GM23338 (cell line): ENCODE data around the gene CD86. TPM values are rescaled to one million over a fixed set of nuclear protein-coding genes. Genes with fewer than 3 reads are reported as not detected.

Experiments
- ATAC-seq: fragments of 200-7000 bp; cut with Tn5 transposase; 3 replicates; pipeline ENCODE4 v1.9.1; 2020
- DNase-seq: peaks from one replicate; pipeline ENCODE4 v3.0.0-alpha.2; 2015; ENCODE audit warnings: low spot score
- H2AFZ ChIP-seq: fragments of 200-600 bp; sonication (generic); 2 replicates; pipeline ENCODE4 v1.8.0; 2016; ENCODE audit warnings: antibody characterized with exemption, mild to moderate bottlenecking, moderate library complexity
- H3F3A ChIP-seq: fragments of 200-600 bp; sonication (generic); replicated peaks from 2 replicates; pipeline ENCODE4 v1.8.0; 2017; ENCODE audit warnings: antibody characterized with exemption, mixed run types, low read depth
- H3K27ac ChIP-seq: fragments of 200-600 bp; sonication (generic); 2 replicates; pipeline ENCODE4 v1.6.1; 2016; ENCODE audit warnings: low read depth
- H3K27me3 ChIP-seq: fragments of 200-600 bp; sonication (generic); 2 replicates; pipeline ENCODE4 v1.8.0; 2016; ENCODE audit warnings: mild to moderate bottlenecking, mixed run types, moderate library complexity; ENCODE audit not compliant: insufficient read depth
- H3K36me3 ChIP-seq: fragments of 200-600 bp; sonication (generic); 2 replicates; pipeline ENCODE4 v1.8.0; 2016; ENCODE audit warnings: mild to moderate bottlenecking; ENCODE audit not compliant: insufficient read depth
- H3K4me1 ChIP-seq: fragments of 200-600 bp; sonication (generic); 2 replicates; pipeline ENCODE4 v1.8.0; 2016; ENCODE audit warnings: mild to moderate bottlenecking, moderate library complexity; ENCODE audit not compliant: insufficient read depth
- H3K4me2 ChIP-seq: fragments of 200-600 bp; sonication (generic); 2 replicates; pipeline ENCODE4 v1.7.1; 2017; ENCODE audit warnings: mixed run types
- H3K4me3 ChIP-seq: fragments of 200-600 bp; sonication (generic); 2 replicates; pipeline ENCODE4 v1.6.1; 2016; ENCODE audit warnings: mixed run types
- H3K79me2 ChIP-seq: fragments of 200-600 bp; sonication (generic); replicated peaks from 2 replicates; pipeline ENCODE4 v1.8.0; 2017; ENCODE audit warnings: mild to moderate bottlenecking; ENCODE audit not compliant: insufficient read depth
- H3K9me2 ChIP-seq: fragments of 200-600 bp; sonication (generic); 2 replicates; pipeline ENCODE4 v1.8.0; 2017; ENCODE audit not compliant: insufficient read depth
- H4K20me1 ChIP-seq: fragments of 200-600 bp; sonication (generic); replicated peaks from 2 replicates; pipeline ENCODE4 v1.8.0; 2017; ENCODE audit warnings: mild to moderate bottlenecking; ENCODE audit not compliant: insufficient read depth
- H3K27ac Mint-ChIP-seq: 2 replicates; pipeline ENCODE4 v1.8.0; 2020; ENCODE audit warnings: inconsistent platforms, mild to moderate bottlenecking, moderate library complexity, mixed read lengths
- H3K27me3 Mint-ChIP-seq: 3 replicates; pipeline ENCODE4 v1.8.0; 2022; ENCODE audit warnings: low read depth, mild to moderate bottlenecking, moderate library complexity, mixed read lengths, inconsistent platforms; ENCODE audit not compliant: insufficient read depth, poor library complexity
- H3K36me3 Mint-ChIP-seq: 3 replicates; pipeline ENCODE4 v1.8.0; 2021; ENCODE audit warnings: low read depth, mild to moderate bottlenecking, inconsistent platforms, moderate library complexity, mixed read lengths
- H3K4me1 Mint-ChIP-seq: 3 replicates; pipeline ENCODE4 v1.8.0; 2020; ENCODE audit warnings: mild to moderate bottlenecking, inconsistent platforms, mixed read lengths
- H3K4me3 Mint-ChIP-seq: 3 replicates; pipeline ENCODE4 v1.8.0; 2021; ENCODE audit warnings: moderate library complexity, mild to moderate bottlenecking, inconsistent platforms, mixed read lengths
- H3K9me3 Mint-ChIP-seq: 3 replicates; pipeline ENCODE4 v1.8.0; 2020; ENCODE audit warnings: moderate library complexity, mild to moderate bottlenecking, inconsistent platforms, mixed read lengths
- CREB1 ChIP-seq: fragments of 250-450 bp; sonication (Bioruptor Pico); IDR thresholded peaks from 2 replicates; pipeline ENCODE4 v1.5.0; 2020; ENCODE audit warnings: low read depth, mild to moderate bottlenecking, moderate library complexity
- EZH2 ChIP-seq: fragments of 200-600 bp; sonication (generic); IDR thresholded peaks from one replicate; pipeline ENCODE4 v1.8.0; 2017; ENCODE audit warnings: antibody characterized with exemption, mild to moderate bottlenecking, low read depth; ENCODE audit not compliant: unreplicated experiment
- EZH2phosphoT487 ChIP-seq: fragments of 200-600 bp; sonication (generic); IDR thresholded peaks from one replicate; pipeline ENCODE4 v1.8.1; 2018; ENCODE audit warnings: antibody characterized with exemption; ENCODE audit not compliant: unreplicated experiment
- JUNB ChIP-seq: IDR thresholded peaks from one replicate; pipeline ENCODE4 v1.6.1; 2016; ENCODE audit warnings: antibody characterized with exemption; ENCODE audit not compliant: unreplicated experiment
- NANOG ChIP-seq: IDR thresholded peaks from 2 replicates; pipeline ENCODE4 v1.6.1; 2016; ENCODE audit warnings: antibody characterized with exemption, borderline replicate concordance
- POLR2AphosphoS5 ChIP-seq: IDR thresholded peaks from 2 replicates; pipeline ENCODE4 v1.6.1; 2016; ENCODE audit warnings: antibody characterized with exemption, low read depth
- STAT1 ChIP-seq: IDR thresholded peaks from one replicate; pipeline ENCODE4 v1.6.1; 2016; ENCODE audit warnings: antibody characterized with exemption; ENCODE audit not compliant: unreplicated experiment
- ZNF114 ChIP-seq: fragments of 250-450 bp; sonication (Bioruptor Pico); IDR thresholded peaks from 2 replicates; pipeline ENCODE4 v1.5.0; 2020; ENCODE audit warnings: mild to moderate bottlenecking, moderate library complexity
- ZNF331 ChIP-seq: fragments of 250-450 bp; sonication (Bioruptor Pico); IDR thresholded peaks from 2 replicates; pipeline ENCODE4 v1.5.0; 2020; ENCODE audit warnings: low read depth, mild to moderate bottlenecking, moderate library complexity
- polyA plus RNA-seq: library from polyadenylated mRNA; unstranded; fragments of >200 nt; fragmentation: Nextera tagmentation; extraction: Ambion mirVana; gene quantifications from 2 replicates; pipeline ENCODE4 v1.2.1, GENCODE V29; 2016
- total RNA-seq: library from RNA; depleted of rRNA; stranded (reverse); fragments of >200 nt; shearing (Covaris generic); gene quantifications from 2 replicates; pipeline ENCODE4 v1.2.3, GENCODE V29; 2014
- TF ChIP-seq, protein P1 (sequence below), 2 experiments: fragments of 200-600 bp in 1 of 2; sonication (generic) in 1 of 2; conservative IDR thresholded peaks; 2 replicates each; pipeline versions ENCODE4 v1.5.1 to v1.6.1; 2016 to 2017; ENCODE audit warnings: antibody characterized with exemption in 2 of 2, low read depth in 2 of 2, mild to moderate bottlenecking in 2 of 2, moderate library complexity in 1 of 2
- TF ChIP-seq, protein P2 (sequence below): fragments of 250-450 bp; sonication (Bioruptor Pico); IDR thresholded peaks from 2 replicates; pipeline ENCODE4 v1.5.0; 2020; ENCODE audit warnings: mild to moderate bottlenecking, moderate library complexity
- TF ChIP-seq, protein P3 (sequence below): IDR thresholded peaks from 2 replicates; pipeline ENCODE4 v1.6.1; 2016; ENCODE audit warnings: antibody characterized with exemption
- TF ChIP-seq, protein P4 (sequence below): IDR thresholded peaks from one replicate; pipeline ENCODE4 v1.6.1; 2018; ENCODE audit warnings: antibody characterized with exemption; ENCODE audit not compliant: unreplicated experiment

The CD86 gene
- total and polyA plus RNA-seq, 2 experiments from 2014 or later = 0.97 TPM; not detected in 1

DNA sequence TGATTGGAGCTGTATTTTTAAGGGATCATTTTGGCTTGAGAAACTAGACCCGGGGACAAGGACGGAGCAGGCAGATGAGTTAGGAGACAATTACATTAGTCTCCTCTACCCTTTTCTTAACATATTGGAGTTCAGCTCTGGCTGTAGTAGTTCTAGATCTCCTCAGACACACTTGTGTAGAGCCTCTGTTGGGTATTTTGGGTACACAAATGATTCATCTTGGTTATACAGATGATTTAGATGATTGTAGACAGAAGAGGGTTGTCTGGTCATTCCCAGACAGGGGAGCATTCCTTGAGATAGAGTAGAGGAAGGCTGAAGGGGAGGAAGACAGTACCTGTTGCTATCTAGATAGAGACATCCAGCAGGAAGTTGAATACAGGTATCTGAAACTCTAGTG lies 43.4 kb downstream of the CD86 start:
- H3K4me1 ChIP-seq = no peaks in the 10 kb centered on the region
- H4K20me1 ChIP-seq = no peaks in the 10 kb centered on the region
- no peak overlapping the region for H3K4me3 Mint-ChIP-seq
- no peaks in the 10 kb centered on the region for H3F3A ChIP-seq
- no peaks in the 10 kb centered on the region for H3K79me2 ChIP-seq
- peaks cover 2% of the 10 kb centered on the region for H3K27me3 Mint-ChIP-seq
- no peak overlapping the region for H3K27ac Mint-ChIP-seq
- H3K9me3 Mint-ChIP-seq = no peaks in the 10 kb centered on the region
- H3K9me2 ChIP-seq = no peaks in the 10 kb centered on the region
- no peak overlapping the region for H3K4me2 ChIP-seq
- no peaks in the 10 kb centered on the region for H3K36me3 ChIP-seq
- no peak overlapping the region; the same call in 1 of the 2 replicates for H2AFZ ChIP-seq
- TF ChIP-seq, protein P1, sequence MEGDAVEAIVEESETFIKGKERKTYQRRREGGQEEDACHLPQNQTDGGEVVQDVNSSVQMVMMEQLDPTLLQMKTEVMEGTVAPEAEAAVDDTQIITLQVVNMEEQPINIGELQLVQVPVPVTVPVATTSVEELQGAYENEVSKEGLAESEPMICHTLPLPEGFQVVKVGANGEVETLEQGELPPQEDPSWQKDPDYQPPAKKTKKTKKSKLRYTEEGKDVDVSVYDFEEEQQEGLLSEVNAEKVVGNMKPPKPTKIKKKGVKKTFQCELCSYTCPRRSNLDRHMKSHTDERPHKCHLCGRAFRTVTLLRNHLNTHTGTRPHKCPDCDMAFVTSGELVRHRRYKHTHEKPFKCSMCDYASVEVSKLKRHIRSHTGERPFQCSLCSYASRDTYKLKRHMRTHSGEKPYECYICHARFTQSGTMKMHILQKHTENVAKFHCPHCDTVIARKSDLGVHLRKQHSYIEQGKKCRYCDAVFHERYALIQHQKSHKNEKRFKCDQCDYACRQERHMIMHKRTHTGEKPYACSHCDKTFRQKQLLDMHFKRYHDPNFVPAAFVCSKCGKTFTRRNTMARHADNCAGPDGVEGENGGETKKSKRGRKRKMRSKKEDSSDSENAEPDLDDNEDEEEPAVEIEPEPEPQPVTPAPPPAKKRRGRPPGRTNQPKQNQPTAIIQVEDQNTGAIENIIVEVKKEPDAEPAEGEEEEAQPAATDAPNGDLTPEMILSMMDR (conservative IDR thresholded peaks at IDR 0.05; ENCODE audit: low read depth in 2 of 2) = no peak
- TF ChIP-seq CREB1 (CRISPR knock-in tag) (no peak), EZH2 (no peak), ZNF331 (no peak), POLR2AphosphoS5 (no peak), NANOG (no peak), JUNB (no peak), STAT1 (no peak), ZNF114 (CRISPR knock-in tag) (no peak), EZH2phosphoT487 (no peak)
- TF ChIP-seq, protein P2, sequence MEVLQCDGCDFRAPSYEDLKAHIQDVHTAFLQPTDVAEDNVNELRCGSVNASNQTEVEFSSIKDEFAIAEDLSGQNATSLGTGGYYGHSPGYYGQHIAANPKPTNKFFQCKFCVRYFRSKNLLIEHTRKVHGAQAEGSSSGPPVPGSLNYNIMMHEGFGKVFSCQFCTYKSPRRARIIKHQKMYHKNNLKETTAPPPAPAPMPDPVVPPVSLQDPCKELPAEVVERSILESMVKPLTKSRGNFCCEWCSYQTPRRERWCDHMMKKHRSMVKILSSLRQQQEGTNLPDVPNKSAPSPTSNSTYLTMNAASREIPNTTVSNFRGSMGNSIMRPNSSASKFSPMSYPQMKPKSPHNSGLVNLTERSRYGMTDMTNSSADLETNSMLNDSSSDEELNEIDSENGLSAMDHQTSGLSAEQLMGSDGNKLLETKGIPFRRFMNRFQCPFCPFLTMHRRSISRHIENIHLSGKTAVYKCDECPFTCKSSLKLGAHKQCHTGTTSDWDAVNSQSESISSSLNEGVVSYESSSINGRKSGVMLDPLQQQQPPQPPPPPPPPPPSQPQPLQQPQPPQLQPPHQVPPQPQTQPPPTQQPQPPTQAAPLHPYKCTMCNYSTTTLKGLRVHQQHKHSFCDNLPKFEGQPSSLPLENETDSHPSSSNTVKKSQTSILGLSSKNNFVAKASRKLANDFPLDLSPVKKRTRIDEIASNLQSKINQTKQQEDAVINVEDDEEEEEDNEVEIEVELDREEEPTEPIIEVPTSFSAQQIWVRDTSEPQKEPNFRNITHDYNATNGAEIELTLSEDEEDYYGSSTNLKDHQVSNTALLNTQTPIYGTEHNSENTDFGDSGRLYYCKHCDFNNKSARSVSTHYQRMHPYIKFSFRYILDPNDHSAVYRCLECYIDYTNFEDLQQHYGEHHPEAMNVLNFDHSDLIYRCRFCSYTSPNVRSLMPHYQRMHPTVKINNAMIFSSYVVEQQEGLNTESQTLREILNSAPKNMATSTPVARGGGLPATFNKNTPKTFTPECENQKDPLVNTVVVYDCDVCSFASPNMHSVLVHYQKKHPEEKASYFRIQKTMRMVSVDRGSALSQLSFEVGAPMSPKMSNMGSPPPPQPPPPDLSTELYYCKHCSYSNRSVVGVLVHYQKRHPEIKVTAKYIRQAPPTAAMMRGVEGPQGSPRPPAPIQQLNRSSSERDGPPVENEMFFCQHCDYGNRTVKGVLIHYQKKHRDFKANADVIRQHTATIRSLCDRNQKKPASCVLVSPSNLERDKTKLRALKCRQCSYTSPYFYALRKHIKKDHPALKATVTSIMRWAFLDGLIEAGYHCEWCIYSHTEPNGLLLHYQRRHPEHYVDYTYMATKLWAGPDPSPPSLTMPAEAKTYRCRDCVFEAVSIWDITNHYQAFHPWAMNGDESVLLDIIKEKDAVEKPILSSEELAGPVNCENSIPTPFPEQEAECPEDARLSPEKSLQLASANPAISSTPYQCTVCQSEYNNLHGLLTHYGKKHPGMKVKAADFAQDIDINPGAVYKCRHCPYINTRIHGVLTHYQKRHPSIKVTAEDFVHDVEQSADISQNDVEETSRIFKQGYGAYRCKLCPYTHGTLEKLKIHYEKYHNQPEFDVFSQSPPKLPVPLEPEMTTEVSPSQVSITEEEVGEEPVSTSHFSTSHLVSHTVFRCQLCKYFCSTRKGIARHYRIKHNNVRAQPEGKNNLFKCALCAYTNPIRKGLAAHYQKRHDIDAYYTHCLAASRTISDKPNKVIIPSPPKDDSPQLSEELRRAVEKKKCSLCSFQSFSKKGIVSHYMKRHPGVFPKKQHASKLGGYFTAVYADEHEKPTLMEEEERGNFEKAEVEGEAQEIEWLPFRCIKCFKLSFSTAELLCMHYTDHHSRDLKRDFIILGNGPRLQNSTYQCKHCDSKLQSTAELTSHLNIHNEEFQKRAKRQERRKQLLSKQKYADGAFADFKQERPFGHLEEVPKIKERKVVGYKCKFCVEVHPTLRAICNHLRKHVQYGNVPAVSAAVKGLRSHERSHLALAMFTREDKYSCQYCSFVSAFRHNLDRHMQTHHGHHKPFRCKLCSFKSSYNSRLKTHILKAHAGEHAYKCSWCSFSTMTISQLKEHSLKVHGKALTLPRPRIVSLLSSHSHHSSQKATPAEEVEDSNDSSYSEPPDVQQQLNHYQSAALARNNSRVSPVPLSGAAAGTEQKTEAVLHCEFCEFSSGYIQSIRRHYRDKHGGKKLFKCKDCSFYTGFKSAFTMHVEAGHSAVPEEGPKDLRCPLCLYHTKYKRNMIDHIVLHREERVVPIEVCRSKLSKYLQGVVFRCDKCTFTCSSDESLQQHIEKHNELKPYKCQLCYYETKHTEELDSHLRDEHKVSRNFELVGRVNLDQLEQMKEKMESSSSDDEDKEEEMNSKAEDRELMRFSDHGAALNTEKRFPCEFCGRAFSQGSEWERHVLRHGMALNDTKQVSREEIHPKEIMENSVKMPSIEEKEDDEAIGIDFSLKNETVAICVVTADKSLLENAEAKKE (CRISPR knock-in tag) = no peak
- TF ChIP-seq, protein P3, sequence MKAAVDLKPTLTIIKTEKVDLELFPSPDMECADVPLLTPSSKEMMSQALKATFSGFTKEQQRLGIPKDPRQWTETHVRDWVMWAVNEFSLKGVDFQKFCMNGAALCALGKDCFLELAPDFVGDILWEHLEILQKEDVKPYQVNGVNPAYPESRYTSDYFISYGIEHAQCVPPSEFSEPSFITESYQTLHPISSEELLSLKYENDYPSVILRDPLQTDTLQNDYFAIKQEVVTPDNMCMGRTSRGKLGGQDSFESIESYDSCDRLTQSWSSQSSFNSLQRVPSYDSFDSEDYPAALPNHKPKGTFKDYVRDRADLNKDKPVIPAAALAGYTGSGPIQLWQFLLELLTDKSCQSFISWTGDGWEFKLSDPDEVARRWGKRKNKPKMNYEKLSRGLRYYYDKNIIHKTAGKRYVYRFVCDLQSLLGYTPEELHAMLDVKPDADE = no peak
- TF ChIP-seq, protein P4, sequence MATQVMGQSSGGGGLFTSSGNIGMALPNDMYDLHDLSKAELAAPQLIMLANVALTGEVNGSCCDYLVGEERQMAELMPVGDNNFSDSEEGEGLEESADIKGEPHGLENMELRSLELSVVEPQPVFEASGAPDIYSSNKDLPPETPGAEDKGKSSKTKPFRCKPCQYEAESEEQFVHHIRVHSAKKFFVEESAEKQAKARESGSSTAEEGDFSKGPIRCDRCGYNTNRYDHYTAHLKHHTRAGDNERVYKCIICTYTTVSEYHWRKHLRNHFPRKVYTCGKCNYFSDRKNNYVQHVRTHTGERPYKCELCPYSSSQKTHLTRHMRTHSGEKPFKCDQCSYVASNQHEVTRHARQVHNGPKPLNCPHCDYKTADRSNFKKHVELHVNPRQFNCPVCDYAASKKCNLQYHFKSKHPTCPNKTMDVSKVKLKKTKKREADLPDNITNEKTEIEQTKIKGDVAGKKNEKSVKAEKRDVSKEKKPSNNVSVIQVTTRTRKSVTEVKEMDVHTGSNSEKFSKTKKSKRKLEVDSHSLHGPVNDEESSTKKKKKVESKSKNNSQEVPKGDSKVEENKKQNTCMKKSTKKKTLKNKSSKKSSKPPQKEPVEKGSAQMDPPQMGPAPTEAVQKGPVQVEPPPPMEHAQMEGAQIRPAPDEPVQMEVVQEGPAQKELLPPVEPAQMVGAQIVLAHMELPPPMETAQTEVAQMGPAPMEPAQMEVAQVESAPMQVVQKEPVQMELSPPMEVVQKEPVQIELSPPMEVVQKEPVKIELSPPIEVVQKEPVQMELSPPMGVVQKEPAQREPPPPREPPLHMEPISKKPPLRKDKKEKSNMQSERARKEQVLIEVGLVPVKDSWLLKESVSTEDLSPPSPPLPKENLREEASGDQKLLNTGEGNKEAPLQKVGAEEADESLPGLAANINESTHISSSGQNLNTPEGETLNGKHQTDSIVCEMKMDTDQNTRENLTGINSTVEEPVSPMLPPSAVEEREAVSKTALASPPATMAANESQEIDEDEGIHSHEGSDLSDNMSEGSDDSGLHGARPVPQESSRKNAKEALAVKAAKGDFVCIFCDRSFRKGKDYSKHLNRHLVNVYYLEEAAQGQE = no peak
- no peaks in the 10 kb centered on the region for H3K27me3 ChIP-seq
- H3K36me3 Mint-ChIP-seq = no peaks in the 10 kb centered on the region
- H3K27ac ChIP-seq = no peak overlapping the region
- H3K4me3 ChIP-seq = no peak overlapping the region
- DNase-seq (no peak), ATAC-seq (no peak)
- H3K4me1 Mint-ChIP-seq = peaks cover 8% of the 10 kb centered on the region
